ENCODE data around the gene LNX1.
A peak's percentile ranks its signal among the peaks of the same experiment; 100 is the strongest.

The LNX1 gene

DNA sequence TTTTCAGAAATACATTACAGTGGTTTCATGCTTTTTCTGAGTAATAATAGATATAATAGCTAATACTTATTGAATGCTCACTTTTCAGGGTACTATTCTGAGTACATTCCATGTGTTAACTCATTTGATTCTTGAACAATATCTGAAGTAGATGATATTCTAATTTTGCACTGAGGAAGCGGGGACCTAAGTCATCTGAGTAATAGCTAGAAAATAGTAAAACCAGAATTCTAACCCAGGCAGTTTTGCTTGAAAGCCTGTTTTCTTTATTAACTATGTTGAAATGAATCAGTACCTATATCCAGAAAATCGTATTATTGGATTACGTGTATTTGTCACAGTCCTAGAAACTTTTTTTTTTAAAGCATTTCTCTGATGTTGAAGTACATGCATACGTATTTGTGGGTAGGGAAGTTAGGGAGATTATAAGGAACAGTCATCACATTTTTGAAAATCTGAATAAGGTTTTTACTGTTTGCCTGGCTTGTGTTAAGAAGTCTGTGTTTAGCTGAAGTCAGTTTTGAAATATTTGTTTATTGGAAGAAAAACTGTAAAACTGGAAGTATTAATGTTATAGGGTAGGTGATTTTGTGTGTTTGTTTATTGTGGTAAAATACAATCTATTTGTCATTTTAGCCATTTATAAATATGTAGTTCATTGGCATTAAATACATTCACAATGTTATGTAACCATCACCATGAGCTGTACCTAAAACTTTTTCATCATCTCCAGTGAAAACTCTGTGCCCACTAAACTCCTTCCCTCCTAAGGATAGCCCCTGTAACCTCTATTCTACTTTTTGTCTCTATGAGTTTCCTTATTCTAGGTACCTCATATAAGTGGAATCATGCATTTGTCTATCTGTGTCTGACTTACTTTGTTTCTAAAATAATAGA is 158.5 kb downstream of the LNX1 start:
- no peak overlapping the region for H3K4me3 ChIP-seq (ENCODE audit: low read depth, low read length)
- TF ChIP-seq POLR2A (IDR thresholded peaks at IDR 0.05; ENCODE audit: extremely low read depth, insufficient read length), result no peak
- TF ChIP-seq, protein P1, sequence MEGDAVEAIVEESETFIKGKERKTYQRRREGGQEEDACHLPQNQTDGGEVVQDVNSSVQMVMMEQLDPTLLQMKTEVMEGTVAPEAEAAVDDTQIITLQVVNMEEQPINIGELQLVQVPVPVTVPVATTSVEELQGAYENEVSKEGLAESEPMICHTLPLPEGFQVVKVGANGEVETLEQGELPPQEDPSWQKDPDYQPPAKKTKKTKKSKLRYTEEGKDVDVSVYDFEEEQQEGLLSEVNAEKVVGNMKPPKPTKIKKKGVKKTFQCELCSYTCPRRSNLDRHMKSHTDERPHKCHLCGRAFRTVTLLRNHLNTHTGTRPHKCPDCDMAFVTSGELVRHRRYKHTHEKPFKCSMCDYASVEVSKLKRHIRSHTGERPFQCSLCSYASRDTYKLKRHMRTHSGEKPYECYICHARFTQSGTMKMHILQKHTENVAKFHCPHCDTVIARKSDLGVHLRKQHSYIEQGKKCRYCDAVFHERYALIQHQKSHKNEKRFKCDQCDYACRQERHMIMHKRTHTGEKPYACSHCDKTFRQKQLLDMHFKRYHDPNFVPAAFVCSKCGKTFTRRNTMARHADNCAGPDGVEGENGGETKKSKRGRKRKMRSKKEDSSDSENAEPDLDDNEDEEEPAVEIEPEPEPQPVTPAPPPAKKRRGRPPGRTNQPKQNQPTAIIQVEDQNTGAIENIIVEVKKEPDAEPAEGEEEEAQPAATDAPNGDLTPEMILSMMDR (IDR thresholded peaks at IDR 0.05; ENCODE audit: low read depth, low read length), result no peak
- TF ChIP-seq, protein P2, sequence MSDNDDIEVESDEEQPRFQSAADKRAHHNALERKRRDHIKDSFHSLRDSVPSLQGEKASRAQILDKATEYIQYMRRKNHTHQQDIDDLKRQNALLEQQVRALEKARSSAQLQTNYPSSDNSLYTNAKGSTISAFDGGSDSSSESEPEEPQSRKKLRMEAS (IDR thresholded peaks at IDR 0.05; ENCODE audit: low read depth, low read length), result no peak
- TF ChIP-seq MYC (IDR thresholded peaks at IDR 0.05; ENCODE audit: low read depth, low read length), result no peak
- no peak for DNase-seq (ENCODE audit: low read depth)

DNA sequence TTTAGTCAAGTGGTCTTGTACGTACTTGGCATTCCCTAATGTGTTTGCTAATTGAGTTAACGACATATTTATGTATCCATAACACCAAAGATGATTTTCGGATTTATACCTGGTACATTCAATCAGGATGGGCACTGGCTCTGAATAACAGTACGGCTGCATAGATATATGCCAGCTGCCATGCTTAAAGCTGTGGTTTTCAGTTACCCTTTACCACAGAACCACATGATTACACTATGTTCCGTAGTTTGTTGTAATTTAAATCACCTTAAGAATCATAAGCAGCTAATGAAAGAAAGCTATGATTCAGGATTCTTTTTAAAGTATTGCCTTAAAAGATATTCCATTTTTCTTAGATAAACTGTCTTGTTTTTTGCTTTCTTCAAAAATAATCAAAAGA is 160.2 kb downstream of the LNX1 start:
- H3K4me3 ChIP-seq (ENCODE audit: low read depth, low read length), result no peak overlapping the region
- DNase-seq (ENCODE audit: low read depth), result peak; percentile 9
- TF ChIP-seq, protein P2 (IDR thresholded peaks at IDR 0.05; ENCODE audit: low read depth, low read length), result no peak
- TF ChIP-seq MYC (IDR thresholded peaks at IDR 0.05; ENCODE audit: low read depth, low read length) (no peak), POLR2A (IDR thresholded peaks at IDR 0.05; ENCODE audit: extremely low read depth, insufficient read length) (no peak)
- TF ChIP-seq, protein P1 (IDR thresholded peaks at IDR 0.05; ENCODE audit: low read depth, low read length), result no peak

DNA sequence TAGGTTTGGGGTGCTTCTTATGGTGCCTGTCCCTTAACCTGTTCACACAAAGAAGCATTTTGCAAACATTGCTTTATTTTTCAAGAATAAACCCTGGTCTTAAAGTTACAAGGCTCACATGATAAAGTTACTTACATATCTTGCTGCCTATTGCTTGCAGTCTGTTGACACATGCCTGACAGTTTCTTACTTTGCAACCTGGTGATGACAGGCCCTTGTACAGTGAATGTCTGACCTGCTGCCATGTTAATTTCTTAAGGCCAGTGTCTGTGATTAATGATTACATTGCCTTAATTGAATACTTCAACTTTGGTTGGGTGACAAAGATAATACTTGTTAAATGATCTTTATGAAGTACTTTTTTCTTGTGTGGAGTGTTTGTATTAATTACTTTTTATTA is 163.9 kb downstream of the LNX1 start:
- DNase-seq (ENCODE audit: low read depth), result no peak
- no peak overlapping the region for H3K4me3 ChIP-seq (ENCODE audit: low read depth, low read length)
- TF ChIP-seq MYC (IDR thresholded peaks at IDR 0.05; ENCODE audit: low read depth, low read length) (no peak), POLR2A (IDR thresholded peaks at IDR 0.05; ENCODE audit: extremely low read depth, insufficient read length) (no peak)
- TF ChIP-seq, protein P2 (IDR thresholded peaks at IDR 0.05; ENCODE audit: low read depth, low read length), result no peak
- TF ChIP-seq, protein P1 (IDR thresholded peaks at IDR 0.05; ENCODE audit: low read depth, low read length), result no peak

DNA sequence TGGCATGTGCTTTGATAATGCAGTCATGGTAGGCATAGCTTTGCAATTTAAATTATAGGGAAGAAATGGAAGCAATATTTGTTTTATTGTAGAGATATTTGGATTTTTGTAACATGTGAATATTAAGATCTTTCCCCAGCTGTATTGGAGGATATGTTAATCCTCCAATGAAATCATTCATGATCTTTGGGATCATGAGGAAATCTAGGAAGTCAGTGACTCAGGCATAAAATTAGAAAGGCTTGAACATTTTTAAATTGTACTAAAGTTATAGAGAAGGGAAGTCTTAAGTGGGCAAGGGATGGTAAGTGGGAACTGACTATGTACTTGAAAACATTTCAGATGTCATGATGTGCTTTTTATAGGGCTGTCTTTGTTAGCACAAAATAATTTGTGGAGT is 167.0 kb downstream of the LNX1 start:
- no peak for DNase-seq (ENCODE audit: low read depth)
- no peak for TF ChIP-seq POLR2A (IDR thresholded peaks at IDR 0.05; ENCODE audit: extremely low read depth, insufficient read length)
- TF ChIP-seq, protein P1 (IDR thresholded peaks at IDR 0.05; ENCODE audit: low read depth, low read length), result no peak
- TF ChIP-seq MYC (IDR thresholded peaks at IDR 0.05; ENCODE audit: low read depth, low read length), result no peak
- TF ChIP-seq, protein P2 (IDR thresholded peaks at IDR 0.05; ENCODE audit: low read depth, low read length), result no peak
- H3K4me3 ChIP-seq (ENCODE audit: low read depth, low read length), result no peak overlapping the region

DNA sequence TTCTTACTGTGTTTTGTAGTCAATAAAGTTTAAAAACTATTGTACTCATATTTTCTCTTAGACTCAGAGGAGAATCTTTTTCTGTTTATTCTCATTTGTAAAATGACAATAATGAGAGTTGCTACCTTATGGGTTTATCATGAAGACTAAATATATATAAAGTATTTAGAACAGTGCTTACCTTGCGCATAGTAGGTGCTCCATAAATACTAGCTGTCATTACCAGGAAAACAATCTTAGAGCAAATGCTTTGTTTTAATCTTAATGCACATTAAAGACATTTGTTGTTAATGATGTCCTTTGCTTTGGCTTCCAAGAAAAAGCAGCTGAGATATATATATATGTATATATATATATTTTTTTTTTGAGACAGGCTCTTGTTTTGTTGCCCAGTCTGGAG is 168.9 kb downstream of the LNX1 start:
- TF ChIP-seq, protein P1 (IDR thresholded peaks at IDR 0.05; ENCODE audit: low read depth, low read length), result no peak
- no peak for TF ChIP-seq MYC (IDR thresholded peaks at IDR 0.05; ENCODE audit: low read depth, low read length)
- TF ChIP-seq, protein P2 (IDR thresholded peaks at IDR 0.05; ENCODE audit: low read depth, low read length), result no peak
- TF ChIP-seq POLR2A (IDR thresholded peaks at IDR 0.05; ENCODE audit: extremely low read depth, insufficient read length), result no peak
- no peak overlapping the region for H3K4me3 ChIP-seq (ENCODE audit: low read depth, low read length)
- DNase-seq (ENCODE audit: low read depth), result no peak

Measured in NB4 (cell line).